Brain microvascular endothelial cell (primary cell): ENCODE results near the gene PSPN.

ENCODE experiments used
- DNase-seq: peaks from one replicate; pipeline ENCODE4 v3.0.0-alpha.2; 2020
- H3K27ac ChIP-seq: fragments of 250-450 bp; sonication (Bioruptor Pico); 2 replicates; pipeline ENCODE4 v1.5.1; 2020; ENCODE audit warnings: mild to moderate bottlenecking, moderate library complexity
- H3K27me3 ChIP-seq: fragments of 250-450 bp; sonication (Bioruptor Pico); replicated peaks from 2 replicates; pipeline ENCODE4 v1.5.1; 2020; ENCODE audit warnings: mild to moderate bottlenecking
- H3K36me3 ChIP-seq: fragments of 250-450 bp; sonication (Bioruptor Pico); replicated peaks from 2 replicates; pipeline ENCODE4 v1.5.1; 2020; ENCODE audit warnings: mild to moderate bottlenecking
- H3K4me3 ChIP-seq: 2 replicates; pipeline ENCODE4 v1.5.1; 2011; ENCODE audit warnings: low read depth, mild to moderate bottlenecking, control low read depth, low read length, moderate library complexity
- CTCF ChIP-seq: IDR thresholded peaks from 2 replicates; pipeline ENCODE4 v1.5.1; 2011; ENCODE audit warnings: low read depth, mild to moderate bottlenecking, moderate library complexity, low read length, control low read depth, inconsistent platforms; ENCODE audit errors: missing control alignments
- in situ Hi-C: cut with HindIII; loops from 2 replicates; pipeline ENCODE4 v1.10.0; 2017; ENCODE audit warnings: low sequenced_read_pairs, low pct_ligation_motif_present

The PSPN gene

GRCh38 chr19:6376512-6377190, 918 bp upstream of the PSPN start:
- in situ Hi-C loops = no loop called here
- no peak for DNase-seq
- no peak overlapping the region for H3K27ac ChIP-seq
- no peak overlapping the region for H3K4me3 ChIP-seq
- peaks cover 32% of the 10 kb centered on the region for H3K36me3 ChIP-seq
- TF ChIP-seq CTCF = no peak
- H3K27me3 ChIP-seq = no peaks in the 10 kb centered on the region

GRCh38 chr19:6374711-6375410, 872 bp downstream of the PSPN start:
- Histone ChIP-seq H3K4me3 (no peak overlapping the region), H3K36me3 (peaks cover 14% of the 10 kb centered on the region), H3K27ac (no peak overlapping the region), H3K27me3 (no peaks in the 10 kb centered on the region)
- in situ Hi-C loops = no loop called here
- DNase-seq = no peak
- no peak for TF ChIP-seq CTCF

DNA sequence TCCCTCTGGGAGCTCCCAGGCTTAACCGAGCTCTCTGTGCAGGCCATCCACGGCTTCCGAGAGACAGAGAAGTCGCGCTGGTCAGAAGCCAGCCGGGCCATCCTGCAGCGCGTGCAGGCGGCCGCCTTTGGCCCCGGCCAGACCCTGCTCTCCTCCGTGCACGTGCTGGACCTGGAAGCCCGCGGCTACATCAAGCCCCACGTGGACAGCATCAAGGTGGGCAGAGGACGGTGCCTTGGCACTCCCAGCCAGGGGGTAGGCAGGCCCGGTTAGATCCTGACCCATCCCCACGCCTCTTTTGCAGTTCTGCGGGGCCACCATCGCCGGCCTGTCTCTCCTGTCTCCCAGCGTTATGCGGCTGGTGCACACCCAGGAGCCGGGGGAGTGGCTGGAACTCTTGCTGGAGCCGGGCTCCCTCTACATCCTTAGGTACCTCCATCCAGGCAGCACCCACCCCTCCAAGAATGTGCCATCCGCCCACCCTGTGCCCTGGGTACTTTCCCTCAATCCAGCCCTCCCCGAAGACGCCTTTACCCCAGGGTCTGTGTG, 1.5 kb downstream of the PSPN start:
- TF ChIP-seq CTCF = no peak
- no peak for DNase-seq
- no peaks in the 10 kb centered on the region for H3K27me3 ChIP-seq
- peak overlapping the region; percentile 58 for H3K4me3 ChIP-seq
- in situ Hi-C loops = no loop called here
- H3K36me3 ChIP-seq = peaks cover 10% of the 10 kb centered on the region
- H3K27ac ChIP-seq = no peak overlapping the region

GRCh38 chr19:6373813-6374108, 2.0 kb downstream of the PSPN start:
- peak overlapping the region; percentile 34 for H3K27ac ChIP-seq
- peaks cover 6% of the 10 kb centered on the region for H3K36me3 ChIP-seq
- H3K4me3 ChIP-seq = peak overlapping the region; percentile 58
- in situ Hi-C loops = no loop called here
- no peaks in the 10 kb centered on the region for H3K27me3 ChIP-seq
- DNase-seq = no peak
- no peak for TF ChIP-seq CTCF

GRCh38 chr19:6373096-6373812, 2.5 kb downstream of the PSPN start:
- no peaks in the 10 kb centered on the region for H3K27me3 ChIP-seq
- peak overlapping the region; percentile 79 for H3K4me3 ChIP-seq
- peaks cover 6% of the 10 kb centered on the region for H3K36me3 ChIP-seq
- in situ Hi-C loops = no loop called here
- peak overlapping the region; percentile 97 for H3K27ac ChIP-seq
- DNase-seq = peak; percentile 98
- no peak for TF ChIP-seq CTCF
